Mammary epithelial cell (primary cell): ENCODE measurements around the gene CEBPE.

Experiments
- CTCF ChIP-seq, 2 donors: IDR thresholded peaks in 1 of 2; conservative IDR thresholded peaks in 1 of 2; 2 replicates each; pipeline ENCODE4 v1.5.1; 2011 to 2012; ENCODE audit warnings: inconsistent platforms in 2 of 2, low read length in 2 of 2, mild to moderate bottlenecking in 2 of 2, control low read depth in 1 of 2, low read depth in 1 of 2; ENCODE audit not compliant: insufficient read depth in 1 of 2; ENCODE audit errors: extremely low read depth in 1 of 2
- EZH2 ChIP-seq: IDR thresholded peaks from 2 replicates; pipeline ENCODE4 v1.6.1; 2012; ENCODE audit warnings: low read length, inconsistent platforms, borderline replicate concordance

- no peak for TF ChIP-seq CTCF (conservative IDR thresholded peaks at IDR 0.05 in 1 of 2, IDR thresholded peaks at IDR 0.05 in 1 of 2; ENCODE audit: extremely low read depth in 1 of 2, insufficient read depth in 1 of 2, low read depth in 1 of 2, low read length in 2 of 2)
- no peak for TF ChIP-seq EZH2
These were observed 23.6 kb downstream of the CEBPE start, which contains the start of gene C14orf119 for GRCh38 chr14:23095196-23096108.
